ENCODE results near the gene AP2A2. TPM values are rescaled to one million over a fixed set of nuclear protein-coding genes. Genes with fewer than 3 reads are reported as not detected.

AP2A2 gene
- polyA plus RNA-seq, 3 donors = 5.7 to 61.0 (median 8.2) TPM

DNA sequence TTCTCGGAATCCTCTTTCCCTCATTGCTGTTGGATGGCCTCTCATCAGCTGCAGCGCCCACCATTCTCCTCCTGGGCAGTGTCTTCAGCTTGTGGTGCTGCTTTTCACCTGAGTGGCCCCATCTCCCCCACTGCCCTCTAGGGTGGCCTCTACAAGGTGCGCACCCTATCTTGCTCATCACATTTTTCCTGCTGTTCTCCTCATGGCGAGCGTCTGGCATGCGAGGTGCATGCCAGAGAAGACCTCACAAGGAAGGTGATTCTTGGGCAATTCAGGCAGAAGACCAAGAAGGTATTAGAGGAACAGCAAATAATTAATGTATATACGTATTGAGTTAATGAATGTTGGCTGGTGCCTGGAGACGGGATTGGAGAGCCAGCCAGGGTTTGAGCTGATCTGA is 3.1 kb downstream of the AP2A2 start:
- peak overlapping the region in 2 of 7 donors; percentile 13 to 29 for H3K27ac Mint-ChIP-seq
- intact Hi-C loops (cut with micrococcal nuclease) = loop anchor here in 1 of 2 donors (5.0 kb wide), 1 partner anchor 81 kb away; no protein-coding TSS in a partner anchor
- peaks cover 36 to 45% of the 10 kb centered on the region in 2 donors for H3K4me1 ChIP-seq (ENCODE audit: control insufficient read depth in 1 of 2, insufficient read depth in 2 of 2, low read length in 2 of 2)

DNA sequence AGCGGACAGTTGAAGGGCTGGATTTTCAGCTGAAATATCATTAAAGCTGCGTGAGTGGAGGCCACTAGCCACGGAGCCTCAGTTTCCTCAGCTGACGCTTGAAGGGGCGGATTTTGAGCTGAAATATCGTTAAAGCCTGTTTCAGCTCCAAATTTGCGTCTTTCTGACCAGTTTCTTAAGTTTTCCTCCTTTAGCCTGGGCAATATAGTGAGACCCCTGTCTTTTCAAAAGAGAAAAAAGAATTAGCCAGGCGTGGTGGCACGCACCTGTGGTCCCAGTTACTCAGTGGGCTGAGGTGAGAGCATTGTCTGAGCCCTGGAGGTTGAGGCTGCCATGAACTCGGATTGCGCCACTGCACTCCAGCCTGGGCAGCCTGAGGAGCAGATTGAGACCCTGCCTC is 3.7 kb downstream of the AP2A2 start:
- Histone ChIP-seq H3K79me2 (ENCODE audit: insufficient read depth, low read length) (peaks cover 79% of the 10 kb centered on the region), H3K9ac (ENCODE audit: insufficient read depth, low read length, poor library complexity, severe bottlenecking) (no peak overlapping the region), H3K4me2 (replicated peaks; ENCODE audit: extremely low read depth, low read length, poor library complexity, severe bottlenecking) (no peak overlapping the region), H4K20me1 (ENCODE audit: insufficient read depth, low read length) (peaks cover 81% of the 10 kb centered on the region), H3K27me3 (ENCODE audit: control insufficient read depth in 2 of 2, insufficient read depth in 2 of 2, low read length in 2 of 2) (no peaks in the 10 kb centered on the region), H3K4me3 (replicated peaks in 1 of 3; ENCODE audit: low read depth in 2 of 3, low read length in 3 of 3) (no peak overlapping the region), H3K9me3 (replicated peaks in 1 of 2; ENCODE audit: control insufficient read depth in 1 of 2, insufficient read depth in 1 of 2, low read length in 2 of 2) (no peaks in the 10 kb centered on the region), H3K27ac (ENCODE audit: low read depth in 1 of 2, low read length in 2 of 2) (no peak overlapping the region), H2AFZ (ENCODE audit: insufficient read depth, low read depth, low read length, poor library complexity, severe bottlenecking) (no peak overlapping the region), H3K36me3 (replicated peaks in 1 of 2; ENCODE audit: control insufficient read depth in 1 of 2, insufficient read depth in 2 of 2, low read length in 2 of 2) (peaks cover 0 to 5% of the 10 kb centered on the region in 2 donors), H3K4me1 (ENCODE audit: control insufficient read depth in 1 of 2, insufficient read depth in 2 of 2, low read length in 2 of 2) (peaks cover 36 to 48% of the 10 kb centered on the region in 2 donors)
- no peaks in the 10 kb centered on the region for H3K27me3 Mint-ChIP-seq (ENCODE audit: low read depth in 3 of 3)
- H3K4me3 Mint-ChIP-seq = no peak overlapping the region
- no peak for DNase-seq
- peaks cover 0 to 1% (median 0%) of the 10 kb centered on the region in 7 donors for H3K9me3 Mint-ChIP-seq
- intact Hi-C loops (cut with micrococcal nuclease) = loop anchor here in 1 of 2 donors (5.0 kb wide), 1 partner anchor 82 kb away; no protein-coding TSS in a partner anchor
- H3K27ac Mint-ChIP-seq = no peak overlapping the region
- peaks cover 57% of the 10 kb centered on the region for H3K4me1 Mint-ChIP-seq
- peaks cover 8 to 20% of the 10 kb centered on the region in 2 donors for H3K36me3 Mint-ChIP-seq
- no peak for TF ChIP-seq CTCF (IDR thresholded peaks at IDR 0.05)
- WGBS (ENCODE audit: insufficient coverage) = 98% methylated on average over 11 of the region's 11 CpGs

More for the DNA sequence above, 3.1 kb downstream of the AP2A2 start:
- Histone ChIP-seq H3K4me2 (replicated peaks; ENCODE audit: extremely low read depth, low read length, poor library complexity, severe bottlenecking) (no peak overlapping the region), H2AFZ (ENCODE audit: insufficient read depth, low read depth, low read length, poor library complexity, severe bottlenecking) (no peak overlapping the region), H3K9ac (ENCODE audit: insufficient read depth, low read length, poor library complexity, severe bottlenecking) (no peak overlapping the region), H3K36me3 (replicated peaks in 1 of 2; ENCODE audit: control insufficient read depth in 1 of 2, insufficient read depth in 2 of 2, low read length in 2 of 2) (peaks cover 0 to 5% of the 10 kb centered on the region in 2 donors), H3K27me3 (ENCODE audit: control insufficient read depth in 2 of 2, insufficient read depth in 2 of 2, low read length in 2 of 2) (no peaks in the 10 kb centered on the region), H3K9me3 (replicated peaks in 1 of 2; ENCODE audit: control insufficient read depth in 1 of 2, insufficient read depth in 1 of 2, low read length in 2 of 2) (no peaks in the 10 kb centered on the region), H4K20me1 (ENCODE audit: insufficient read depth, low read length) (peaks cover 75% of the 10 kb centered on the region), H3K79me2 (ENCODE audit: insufficient read depth, low read length) (peaks cover 73% of the 10 kb centered on the region), H3K27ac (ENCODE audit: low read depth in 1 of 2, low read length in 2 of 2) (no peak overlapping the region), H3K4me3 (replicated peaks in 1 of 3; ENCODE audit: low read depth in 2 of 3, low read length in 3 of 3) (no peak overlapping the region)
- Mint-ChIP-seq H3K27me3 (ENCODE audit: low read depth in 3 of 3) (no peaks in the 10 kb centered on the region), H3K4me1 (peaks cover 53% of the 10 kb centered on the region), H3K4me3 (no peak overlapping the region), H3K9me3 (peaks cover 0 to 1% (median 0%) of the 10 kb centered on the region in 7 donors), H3K36me3 (peaks cover 8 to 20% of the 10 kb centered on the region in 2 donors)
- 82% methylated on average over 6 of the region's 8 CpGs for WGBS (ENCODE audit: insufficient coverage)
- no peak for TF ChIP-seq CTCF (IDR thresholded peaks at IDR 0.05)
- DNase-seq = no peak

Data from CD14-positive monocyte (primary cell).